NCI-H1092 (cell line): ENCODE data around the gene SPTLC2.

Experiments used
- DNase-seq: peaks from one replicate; lab custom pipeline; 2025; lab: John Stamatoyannopoulos, UW

Gene SPTLC2

GRCh38 chr14:77622366-77622961 is 6.0 kb upstream of the SPTLC2 start:
- no peak for DNase-seq

GRCh38 chr14:77620222-77620870 is 3.9 kb upstream of the SPTLC2 start:
- DNase-seq: no peak

- no peak for DNase-seq
These were observed 2.0 kb upstream of the SPTLC2 start for GRCh38 chr14:77618381-77618970.

GRCh38 chr14:77616133-77616453 is 344 bp downstream of the SPTLC2 start:
- DNase-seq: no peak

GRCh38 chr14:77615361-77616132 is 890 bp downstream of the SPTLC2 start:
- no peak for DNase-seq

GRCh38 chr14:77613201-77613600 is 3.2 kb downstream of the SPTLC2 start:
- no peak for DNase-seq

- no peak for DNase-seq
These were observed 4.3 kb downstream of the SPTLC2 start for GRCh38 chr14:77612011-77612620.

- no peak for DNase-seq
These were observed 5.9 kb downstream of the SPTLC2 start for GRCh38 chr14:77610553-77610952.

- no peak for DNase-seq
These were observed 6.5 kb downstream of the SPTLC2 start for GRCh38 chr14:77609922-77610321.

GRCh38 chr14:77607741-77608302 is 8.6 kb downstream of the SPTLC2 start:
- no peak for DNase-seq

GRCh38 chr14:77605392-77605972 is 11.0 kb downstream of the SPTLC2 start:
- DNase-seq: no peak

GRCh38 chr14:77603654-77604255 is 12.7 kb downstream of the SPTLC2 start:
- no peak for DNase-seq

GRCh38 chr14:77603031-77603430 is 13.4 kb downstream of the SPTLC2 start:
- no peak for DNase-seq

GRCh38 chr14:77601846-77602619 is 14.4 kb downstream of the SPTLC2 start:
- DNase-seq: no peak

- DNase-seq: no peak
These were observed 16.5 kb downstream of the SPTLC2 start for GRCh38 chr14:77599889-77600288.

- DNase-seq: no peak
These were observed 17.9 kb downstream of the SPTLC2 start for GRCh38 chr14:77598366-77599070.

GRCh38 chr14:77593501-77593961 is 22.9 kb downstream of the SPTLC2 start:
- DNase-seq: no peak

- DNase-seq: no peak
These were observed 25.5 kb downstream of the SPTLC2 start for GRCh38 chr14:77590845-77591485.

GRCh38 chr14:77589099-77589498 is 27.3 kb downstream of the SPTLC2 start:
- DNase-seq: no peak
